K562 (cell line): ENCODE measurements around the gene DHX40. TPM values are rescaled to one million over a fixed set of nuclear protein-coding genes. Genes with fewer than 3 reads are reported as not detected.
A peak's percentile ranks its signal among the peaks of the same experiment; 100 is the strongest.

Experiments
- CBFA2T3 ChIP-seq: fragments of 450-650 bp; IDR thresholded peaks from 2 replicates; pipeline ENCODE4 v1.6.1; 2017
- CBX3 ChIP-seq, 2 experiments: IDR thresholded peaks; 1 replicate in 1 of 2; 2 replicates in 1 of 2; pipeline ENCODE4 v1.6.1; 2012; ENCODE audit warnings: inconsistent platforms in 2 of 2, low read length in 2 of 2, borderline replicate concordance in 1 of 2, control low read depth in 1 of 2
- DDX20 ChIP-seq: fragments of 450-650 bp; IDR thresholded peaks from 2 replicates; pipeline ENCODE4 v1.6.1; 2016; ENCODE audit warnings: missing genetic modification characterization, low read depth, mild to moderate bottlenecking, missing compliant biosample characterization, moderate library complexity
- ESRRA ChIP-seq: fragments of 450-650 bp; IDR thresholded peaks from 2 replicates; pipeline ENCODE4 v1.6.1; 2014; ENCODE audit warnings: low read depth, mild to moderate bottlenecking, moderate library complexity, borderline replicate concordance
- FOXP1 ChIP-seq: sonication (generic); formaldehyde crosslinking; IDR thresholded peaks from 2 replicates; pipeline ENCODE4 v1.8.0; 2022; ENCODE audit warnings: mild to moderate bottlenecking, missing genetic modification reagents
- GTF2A2 ChIP-seq: IDR thresholded peaks from 2 replicates; pipeline ENCODE4 v1.6.1; 2016; ENCODE audit warnings: mild to moderate bottlenecking, missing genetic modification characterization, missing compliant biosample characterization
- GTF2E2 ChIP-seq: fragments of 200-800 bp; sonication (Bioruptor generic); IDR thresholded peaks from 2 replicates; pipeline ENCODE4 v1.6.1; 2016; ENCODE audit warnings: missing genetic modification characterization, missing compliant biosample characterization
- HDAC2 ChIP-seq: fragments of 450-650 bp; IDR thresholded peaks from 2 replicates; pipeline ENCODE4 v1.6.1; 2016; ENCODE audit warnings: mild to moderate bottlenecking
- HLTF ChIP-seq: fragments of 450-650 bp; IDR thresholded peaks from 2 replicates; pipeline ENCODE4 v1.6.1; 2016
- JUN ChIP-seq, 2 experiments: sonication (generic) in 1 of 2; formaldehyde crosslinking in 1 of 2; IDR thresholded peaks; 2 replicates each; pipeline versions ENCODE4 v1.6.1 to v1.8.0; 2012 to 2022; ENCODE audit warnings: borderline replicate concordance in 2 of 2, mild to moderate bottlenecking in 2 of 2, improper control_type of control experiment in 1 of 2, low read depth in 1 of 2, low read length in 1 of 2, missing genetic modification reagents in 1 of 2
- JUNB ChIP-seq: fragments of 450-650 bp; formaldehyde crosslinking; conservative IDR thresholded peaks from 2 replicates; pipeline ENCODE4 v1.4.0; 2020; ENCODE audit warnings: mild to moderate bottlenecking
- MIER1 ChIP-seq: fragments of 450-650 bp; IDR thresholded peaks from 2 replicates; pipeline ENCODE4 v1.6.1; 2016; ENCODE audit warnings: antibody characterized with exemption, mild to moderate bottlenecking, low read depth
- MTA3 ChIP-seq: fragments of 450-650 bp; formaldehyde crosslinking; IDR thresholded peaks from 2 replicates; pipeline ENCODE4 v1.6.1; 2017; ENCODE audit warnings: mild to moderate bottlenecking, borderline replicate concordance
- MYNN ChIP-seq, 2 experiments: sonication (generic); formaldehyde crosslinking in 1 of 2; IDR thresholded peaks; 2 replicates each; pipeline versions ENCODE4 v1.5.0 to v1.6.1; 2016 to 2020; ENCODE audit warnings: antibody characterized with exemption in 1 of 2, missing genetic modification reagents in 1 of 2
- NFIX ChIP-seq: fragments of 250-450 bp; sonication (Bioruptor Pico); IDR thresholded peaks from 2 replicates; pipeline ENCODE4 v1.4.0; 2020; ENCODE audit warnings: low read depth, mild to moderate bottlenecking, moderate library complexity
- POLR2G ChIP-seq: fragments of 200-400 bp; formaldehyde crosslinking; IDR thresholded peaks from 2 replicates; pipeline ENCODE4 v1.6.1; 2017; ENCODE audit warnings: low read depth, mild to moderate bottlenecking, antibody characterized with exemption, low read length, moderate library complexity
- SMAD2 ChIP-seq: fragments of 150-350 bp; IDR thresholded peaks from 2 replicates; pipeline ENCODE4 v1.6.1; 2014; ENCODE audit warnings: low read depth, mild to moderate bottlenecking, low read length
- ZBTB9 ChIP-seq: fragments of 450-650 bp; formaldehyde crosslinking; IDR thresholded peaks from 2 replicates; pipeline ENCODE4 v1.4.0; 2020; ENCODE audit warnings: mild to moderate bottlenecking, moderate library complexity
- ZNF282 ChIP-seq: sonication (generic); formaldehyde crosslinking; IDR thresholded peaks from 2 replicates; pipeline ENCODE4 v1.8.1; 2023; ENCODE audit warnings: missing genetic modification reagents
- ZNF79 ChIP-seq: fragments of 250-450 bp; sonication (Bioruptor Pico); IDR thresholded peaks from 2 replicates; pipeline ENCODE4 v1.4.0; 2020; ENCODE audit warnings: low read depth, mild to moderate bottlenecking, moderate library complexity
- polyA plus RNA-seq, 8 experiments: library from polyadenylated mRNA; depleted of rRNA in 4 of 8; stranded (reverse) in 5 of 8; unstranded in 3 of 8; fragments of >200 nt; fragmentation: Nextera tagmentation in 2 of 8; fragmentation: Illumina TruSeq in 1 of 8; extraction: Ambion mirVana in 2 of 8; extraction: Trizol in 1 of 8; gene quantifications; 2 replicates each; pipeline versions ENCODE4 v1.2.1 to v1.2.3, GENCODE V29; 2011 to 2014; ENCODE audit warnings: inconsistent platforms in 1 of 8, missing spikeins in 1 of 8
- total RNA-seq, 7 experiments: library from RNA; depleted of rRNA in 6 of 7; stranded (reverse); fragments of >200 nt in 6 of 7; fragmentation: Illumina TruSeq in 2 of 7; extraction: Trizol in 2 of 7; gene quantifications; 2 replicates each; pipeline versions ENCODE4 v1.2.1 to v1.2.3, GENCODE V29; 2011 to 2021; ENCODE audit warnings: low replicate concordance in 1 of 7
- TF ChIP-seq, protein P1 (sequence below): conservative IDR thresholded peaks from 2 replicates; pipeline ENCODE4 v1.6.1; 2011; ENCODE audit warnings: low read depth, mild to moderate bottlenecking, low read length; ENCODE audit not compliant: control insufficient read depth
- TF ChIP-seq, protein P2 (sequence below): fragments of 450-650 bp; formaldehyde crosslinking; IDR thresholded peaks from 2 replicates; pipeline ENCODE4 v1.4.0; 2020; ENCODE audit warnings: mild to moderate bottlenecking, moderate library complexity
- TF ChIP-seq, protein P3 (sequence below): sonication (generic); IDR thresholded peaks from 2 replicates; pipeline ENCODE4 v1.6.1; 2016

The DHX40 gene
- total and polyA plus RNA-seq, 9 of the 15 experiments (the other 6 are each of a cell fraction or from before 2014, with no cell fraction given) = 7.2 to 38.6 (median 18.7) TPM

DNA sequence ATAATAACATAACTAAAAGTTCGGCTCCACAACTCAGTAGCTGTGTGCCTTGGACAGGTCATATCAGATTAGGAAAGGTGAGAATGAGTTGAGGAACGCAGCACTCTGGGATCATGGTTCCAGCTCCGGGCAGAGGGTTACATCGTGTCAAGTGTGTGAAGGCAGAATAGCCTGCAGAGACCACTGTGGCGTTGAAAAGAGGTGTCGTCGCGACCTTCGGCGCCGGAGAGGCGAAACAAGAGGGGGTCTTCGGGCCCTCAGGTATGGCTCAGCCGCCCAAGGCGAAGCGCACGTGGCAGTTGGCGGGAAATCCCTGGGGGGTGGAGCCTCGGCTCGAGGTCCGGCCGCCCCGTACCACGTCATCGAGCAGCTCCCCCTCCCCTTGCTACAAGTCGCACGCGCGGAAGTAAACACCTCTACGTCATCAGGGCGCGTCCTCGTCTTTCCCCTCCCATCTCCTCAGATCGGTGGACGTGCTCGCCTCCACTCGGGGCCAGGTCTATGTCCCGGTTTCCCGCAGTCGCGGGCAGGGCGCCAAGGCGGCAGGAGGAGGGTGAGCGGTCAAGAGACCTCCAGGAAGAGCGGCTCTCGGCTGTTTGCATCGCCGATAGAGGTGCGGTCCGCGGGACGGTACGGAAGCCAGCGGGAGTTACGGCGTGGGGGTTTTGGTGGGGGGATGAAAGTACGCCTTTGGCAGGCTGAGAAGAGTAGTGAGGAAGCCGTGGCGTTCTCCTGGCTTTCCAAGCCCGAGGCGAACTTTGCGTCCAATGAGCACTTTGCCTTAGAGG lies at the start of gene DHX40 (continued):
- TF ChIP-seq POLR2G (peak; percentile 83), SMAD2 (no peak), CBFA2T3 (no peak; the same call in 1 of the 2 replicates), JUN (IDR thresholded peaks at IDR 0.05; ENCODE audit: borderline replicate concordance, low read depth, low read length) (peak; percentile 91; the same call in 1 of the 2 replicates), JUN (CRISPR knock-in tag; IDR thresholded peaks at IDR 0.05; ENCODE audit: borderline replicate concordance) (peak; percentile 98), ESRRA (no peak), MIER1 (peak; percentile 65; the same call in 1 of the 2 replicates), HDAC2 (peak; percentile 88), JUNB (CRISPR knock-in tag) (no peak), GTF2A2 (tag) (no peak), MTA3 (peak; percentile 82; the same call in 1 of the 2 replicates), MYNN (IDR thresholded peaks at IDR 0.05) (no peak), MYNN (CRISPR knock-in tag; IDR thresholded peaks at IDR 0.05) (no peak), HLTF (no peak), CBX3 (IDR thresholded peaks at IDR 0.05; ENCODE audit: borderline replicate concordance in 1 of 2, low read length in 2 of 2) (peak; percentile 85 to 100), FOXP1 (CRISPR knock-in tag) (peak; percentile 100), ZBTB9 (peak; percentile 96), ZNF282 (peak; percentile 97), NFIX (CRISPR knock-in tag) (peak; percentile 34; the same call in 1 of the 2 replicates), DDX20 (tag) (0 out of 2 replicates have a peak, but pooled peaks have one; percentile 49), ZNF79 (CRISPR knock-in tag) (peak; percentile 55; the same call in 1 of the 2 replicates), GTF2E2 (no peak)
- TF ChIP-seq, protein P1, sequence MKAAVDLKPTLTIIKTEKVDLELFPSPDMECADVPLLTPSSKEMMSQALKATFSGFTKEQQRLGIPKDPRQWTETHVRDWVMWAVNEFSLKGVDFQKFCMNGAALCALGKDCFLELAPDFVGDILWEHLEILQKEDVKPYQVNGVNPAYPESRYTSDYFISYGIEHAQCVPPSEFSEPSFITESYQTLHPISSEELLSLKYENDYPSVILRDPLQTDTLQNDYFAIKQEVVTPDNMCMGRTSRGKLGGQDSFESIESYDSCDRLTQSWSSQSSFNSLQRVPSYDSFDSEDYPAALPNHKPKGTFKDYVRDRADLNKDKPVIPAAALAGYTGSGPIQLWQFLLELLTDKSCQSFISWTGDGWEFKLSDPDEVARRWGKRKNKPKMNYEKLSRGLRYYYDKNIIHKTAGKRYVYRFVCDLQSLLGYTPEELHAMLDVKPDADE = peak; percentile 45; the same call in 1 of the 2 replicates
- TF ChIP-seq, protein P2, sequence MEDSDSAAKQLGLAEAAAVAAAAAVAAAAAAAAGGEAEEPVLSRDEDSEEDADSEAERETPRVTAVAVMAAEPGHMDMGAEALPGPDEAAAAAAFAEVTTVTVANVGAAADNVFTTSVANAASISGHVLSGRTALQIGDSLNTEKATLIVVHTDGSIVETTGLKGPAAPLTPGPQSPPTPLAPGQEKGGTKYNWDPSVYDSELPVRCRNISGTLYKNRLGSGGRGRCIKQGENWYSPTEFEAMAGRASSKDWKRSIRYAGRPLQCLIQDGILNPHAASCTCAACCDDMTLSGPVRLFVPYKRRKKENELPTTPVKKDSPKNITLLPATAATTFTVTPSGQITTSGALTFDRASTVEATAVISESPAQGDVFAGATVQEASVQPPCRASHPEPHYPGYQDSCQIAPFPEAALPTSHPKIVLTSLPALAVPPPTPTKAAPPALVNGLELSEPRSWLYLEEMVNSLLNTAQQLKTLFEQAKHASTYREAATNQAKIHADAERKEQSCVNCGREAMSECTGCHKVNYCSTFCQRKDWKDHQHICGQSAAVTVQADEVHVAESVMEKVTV (CRISPR knock-in tag) = no peak
- TF ChIP-seq, protein P3, sequence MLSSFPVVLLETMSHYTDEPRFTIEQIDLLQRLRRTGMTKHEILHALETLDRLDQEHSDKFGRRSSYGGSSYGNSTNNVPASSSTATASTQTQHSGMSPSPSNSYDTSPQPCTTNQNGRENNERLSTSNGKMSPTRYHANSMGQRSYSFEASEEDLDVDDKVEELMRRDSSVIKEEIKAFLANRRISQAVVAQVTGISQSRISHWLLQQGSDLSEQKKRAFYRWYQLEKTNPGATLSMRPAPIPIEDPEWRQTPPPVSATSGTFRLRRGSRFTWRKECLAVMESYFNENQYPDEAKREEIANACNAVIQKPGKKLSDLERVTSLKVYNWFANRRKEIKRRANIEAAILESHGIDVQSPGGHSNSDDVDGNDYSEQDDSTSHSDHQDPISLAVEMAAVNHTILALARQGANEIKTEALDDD = no peak
